ENCODE measurements around the gene OR8K1.

Gene OR8K1

GRCh38 chr11:56375324-56375723, 29.5 kb downstream of the OR8K1 start, which contains the start of gene OR8U1:
OR8U1 (plus strand) TSS chr11:56375624; CDS start chr11:56375624, 0 bp downstream.
- TF ChIP-seq TAF1 (IDR thresholded peaks at IDR 0.05; ENCODE audit: low read depth) (no peak), EP300 (IDR thresholded peaks at IDR 0.05; ENCODE audit: borderline replicate concordance) (no peak), FOXM1 (IDR thresholded peaks at IDR 0.05; ENCODE audit: borderline replicate concordance, low read depth) (no peak), TEAD4 (IDR thresholded peaks at IDR 0.05) (no peak), CEBPB (IDR thresholded peaks at IDR 0.05) (no peak), REST (IDR thresholded peaks at IDR 0.05; ENCODE audit: low read depth) (no peak), EGR1 (IDR thresholded peaks at IDR 0.05) (no peak), RAD21 (IDR thresholded peaks at IDR 0.05; ENCODE audit: low read depth) (no peak), YY1 (IDR thresholded peaks at IDR 0.05; ENCODE audit: low read depth) (no peak), MAX (IDR thresholded peaks at IDR 0.05) (no peak), CREB1 (IDR thresholded peaks at IDR 0.05; ENCODE audit: low read depth) (no peak), TCF12 (IDR thresholded peaks at IDR 0.05; ENCODE audit: low read depth) (no peak)

- TF ChIP-seq CREB1 (IDR thresholded peaks at IDR 0.05; ENCODE audit: low read depth) = no peak
- no peak for TF ChIP-seq EP300 (IDR thresholded peaks at IDR 0.05; ENCODE audit: borderline replicate concordance)
- no peak for TF ChIP-seq RAD21 (IDR thresholded peaks at IDR 0.05; ENCODE audit: low read depth)
- TF ChIP-seq ZBTB7A (IDR thresholded peaks at IDR 0.05; ENCODE audit: low read depth) = no peak
- TF ChIP-seq FOXM1 (IDR thresholded peaks at IDR 0.05; ENCODE audit: borderline replicate concordance, low read depth) = no peak
- TF ChIP-seq TEAD4 (IDR thresholded peaks at IDR 0.05) = no peak
- no peak for TF ChIP-seq CEBPB (IDR thresholded peaks at IDR 0.05)
- TF ChIP-seq NFIC (IDR thresholded peaks at IDR 0.05) = no peak
- no peak for TF ChIP-seq USF1 (IDR thresholded peaks at IDR 0.05)
- no peak for TF ChIP-seq YY1 (IDR thresholded peaks at IDR 0.05; ENCODE audit: low read depth)
- no peak for TF ChIP-seq MAX (IDR thresholded peaks at IDR 0.05)
- no peak for TF ChIP-seq TCF12 (IDR thresholded peaks at IDR 0.05; ENCODE audit: low read depth)
- no peak for TF ChIP-seq REST (IDR thresholded peaks at IDR 0.05; ENCODE audit: low read depth)
- TF ChIP-seq TAF1 (IDR thresholded peaks at IDR 0.05; ENCODE audit: low read depth) = no peak
Observed at GRCh38 chr11:56380120-56380519, 34.3 kb downstream of the OR8K1 start.

- TF ChIP-seq ZBTB7A (IDR thresholded peaks at IDR 0.05; ENCODE audit: low read depth) (no peak), RAD21 (IDR thresholded peaks at IDR 0.05; ENCODE audit: low read depth) (no peak), TCF12 (IDR thresholded peaks at IDR 0.05; ENCODE audit: low read depth) (no peak), USF1 (IDR thresholded peaks at IDR 0.05) (no peak), CEBPB (IDR thresholded peaks at IDR 0.05) (no peak), YY1 (IDR thresholded peaks at IDR 0.05; ENCODE audit: low read depth) (no peak), REST (IDR thresholded peaks at IDR 0.05; ENCODE audit: low read depth) (no peak), EP300 (IDR thresholded peaks at IDR 0.05; ENCODE audit: borderline replicate concordance) (no peak)
Observed at GRCh38 chr11:56394381-56394780, 48.5 kb downstream of the OR8K1 start.

- no peak for TF ChIP-seq CREB1 (IDR thresholded peaks at IDR 0.05; ENCODE audit: low read depth)
- TF ChIP-seq RAD21 (IDR thresholded peaks at IDR 0.05; ENCODE audit: low read depth) = no peak
- no peak for TF ChIP-seq EGR1 (IDR thresholded peaks at IDR 0.05)
- TF ChIP-seq MAX (IDR thresholded peaks at IDR 0.05) = no peak
- TF ChIP-seq CEBPB (IDR thresholded peaks at IDR 0.05) = no peak
- no peak for TF ChIP-seq USF1 (IDR thresholded peaks at IDR 0.05)
- no peak for TF ChIP-seq NFIC (IDR thresholded peaks at IDR 0.05)
- no peak for TF ChIP-seq TCF12 (IDR thresholded peaks at IDR 0.05; ENCODE audit: low read depth)
- no peak for TF ChIP-seq ZBTB7A (IDR thresholded peaks at IDR 0.05; ENCODE audit: low read depth)
Observed at GRCh38 chr11:56396047-56396446, 50.2 kb downstream of the OR8K1 start.

Measured in Ishikawa (cell line).